CD4-positive, alpha-beta T cell treated with Interleukin-6 for 4 hours (primary cell): ENCODE results near the gene COL23A1.
"Not testable (repeated sequence)": the region's sequence is repeated elsewhere in the genome, so short reads cannot be mapped to it uniquely, and the experiment has no call there.

Source experiments
- DNase-seq: peaks from one replicate; pipeline ENCODE4 v3.0.0-alpha.2; 2020; ENCODE audit warnings: mixed read lengths

The COL23A1 gene

GRCh38 chr5:178502401-178503100 lies 87.6 kb downstream of the COL23A1 start:
- no peak for DNase-seq

- no peak for DNase-seq
Measured at GRCh38 chr5:178499352-178499751, 90.8 kb downstream of the COL23A1 start.

- no peak for DNase-seq
Measured at GRCh38 chr5:178496642-178497041, 93.6 kb downstream of the COL23A1 start.

- no peak for DNase-seq
Measured at GRCh38 chr5:178496214-178496613, 94.0 kb downstream of the COL23A1 start.

- DNase-seq = no peak
Measured at GRCh38 chr5:178495706-178496105, 94.5 kb downstream of the COL23A1 start.

GRCh38 chr5:178492278-178492677 lies 97.9 kb downstream of the COL23A1 start:
- DNase-seq = no peak

GRCh38 chr5:178490935-178491652 lies 99.1 kb downstream of the COL23A1 start:
- DNase-seq = no peak

GRCh38 chr5:178489271-178489976 lies 100.8 kb downstream of the COL23A1 start:
- DNase-seq = no peak

GRCh38 chr5:178488696-178489095 lies 101.5 kb downstream of the COL23A1 start:
- DNase-seq = no peak

GRCh38 chr5:178487911-178488600 lies 102.1 kb downstream of the COL23A1 start:
- no peak for DNase-seq

GRCh38 chr5:178486878-178487512 lies 103.2 kb downstream of the COL23A1 start:
- DNase-seq = not testable (repeated sequence)

- no peak for DNase-seq
Measured at GRCh38 chr5:178486239-178486641, 104.0 kb downstream of the COL23A1 start.

- DNase-seq = peak; percentile 68
Measured at GRCh38 chr5:178483620-178484019, 106.6 kb downstream of the COL23A1 start.

- DNase-seq = no peak
Measured at GRCh38 chr5:178479261-178479660, 110.9 kb downstream of the COL23A1 start.

- no peak for DNase-seq
Measured at GRCh38 chr5:178478370-178478769, 111.8 kb downstream of the COL23A1 start.

GRCh38 chr5:178477802-178478201 lies 112.4 kb downstream of the COL23A1 start:
- DNase-seq = no peak

- no peak for DNase-seq
Measured at GRCh38 chr5:178476972-178477754, 113.0 kb downstream of the COL23A1 start.

GRCh38 chr5:178476531-178476930 lies 113.7 kb downstream of the COL23A1 start:
- DNase-seq = no peak

- no peak for DNase-seq
Measured at GRCh38 chr5:178475422-178475821, 114.8 kb downstream of the COL23A1 start.

- DNase-seq = no peak
Measured at GRCh38 chr5:178474562-178475184, 115.5 kb downstream of the COL23A1 start.

- DNase-seq = no peak
Measured at GRCh38 chr5:178473854-178474253, 116.3 kb downstream of the COL23A1 start.
